ENCODE measurements around the gene DDX51.

DDX51 gene

DNA sequence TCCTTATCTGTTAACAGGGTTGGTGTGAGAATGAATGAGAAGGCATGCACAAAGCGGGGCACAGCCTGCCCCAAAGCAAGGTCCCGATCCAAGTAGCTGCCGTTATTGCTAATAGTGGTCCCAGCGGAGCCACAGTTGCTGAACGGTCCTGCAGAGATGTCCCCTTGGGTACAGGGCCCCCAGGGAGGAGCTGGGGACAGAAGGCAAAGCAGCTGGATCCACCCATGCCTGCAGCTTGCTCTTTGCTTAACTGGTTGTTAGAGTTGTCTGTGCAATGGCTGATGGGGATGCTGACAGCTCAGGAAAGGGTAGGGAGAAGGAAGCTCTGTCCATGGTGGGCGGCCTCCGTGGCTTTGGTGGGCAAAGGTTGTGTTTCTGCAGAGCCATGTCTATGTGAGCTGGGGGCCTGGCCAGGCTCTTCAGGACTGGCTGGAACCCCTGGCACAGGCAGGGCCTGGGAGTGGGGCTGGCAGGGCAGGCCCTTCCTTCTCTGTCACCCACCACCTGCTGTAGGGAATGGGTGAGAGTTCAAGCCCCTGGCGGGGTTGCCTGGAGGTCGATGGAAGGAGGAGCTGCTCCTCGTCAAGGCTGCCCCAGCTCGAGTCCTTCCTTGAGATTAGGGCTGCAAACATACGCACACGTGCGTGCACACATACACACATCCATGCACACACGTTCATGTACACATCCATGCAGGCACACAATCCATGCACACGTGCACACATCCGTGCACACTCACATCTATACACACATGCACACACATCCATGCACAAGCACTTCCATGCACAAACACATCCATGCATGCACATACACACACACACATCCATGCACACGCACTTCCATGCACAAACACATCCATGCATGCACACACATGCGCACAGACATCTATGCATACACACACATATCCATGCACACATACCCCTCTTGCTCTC lies 35.6 kb upstream of the DDX51 start:
- DNase-seq: no peak

DNA sequence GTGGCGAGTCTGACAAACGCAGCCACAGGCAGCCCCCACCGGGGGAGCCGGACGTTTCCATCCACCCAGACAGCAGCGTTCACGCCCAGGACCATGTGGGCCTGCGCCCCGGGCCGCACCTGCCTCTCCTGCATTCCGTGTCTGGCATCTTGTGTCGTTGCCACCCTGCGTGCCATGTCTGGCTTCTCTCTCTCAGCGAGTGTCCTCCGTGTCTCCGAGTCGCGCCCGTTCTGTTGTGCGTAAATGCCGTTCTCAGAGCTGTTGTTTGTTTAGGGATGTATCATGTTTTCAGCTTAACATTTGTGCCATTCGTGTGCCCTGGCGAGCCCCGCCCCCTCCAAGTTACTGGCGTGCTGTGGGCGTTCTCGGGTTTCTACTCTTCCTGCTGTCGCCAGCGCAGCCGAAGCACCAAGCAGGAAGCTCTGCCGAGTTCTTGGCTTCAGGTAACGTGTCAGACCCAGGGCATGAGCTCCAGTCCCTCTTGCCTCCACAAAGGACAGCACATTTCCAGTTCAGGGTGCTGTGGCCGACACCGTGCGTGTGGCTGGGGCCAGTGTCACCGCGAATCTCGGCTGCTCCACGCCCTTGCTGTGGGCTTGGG lies 34.8 kb upstream of the DDX51 start:
- DNase-seq: no peak

- no peak for DNase-seq
Observed at GRCh38 chr12:132178316-132178715, 34.2 kb upstream of the DDX51 start.

DNA sequence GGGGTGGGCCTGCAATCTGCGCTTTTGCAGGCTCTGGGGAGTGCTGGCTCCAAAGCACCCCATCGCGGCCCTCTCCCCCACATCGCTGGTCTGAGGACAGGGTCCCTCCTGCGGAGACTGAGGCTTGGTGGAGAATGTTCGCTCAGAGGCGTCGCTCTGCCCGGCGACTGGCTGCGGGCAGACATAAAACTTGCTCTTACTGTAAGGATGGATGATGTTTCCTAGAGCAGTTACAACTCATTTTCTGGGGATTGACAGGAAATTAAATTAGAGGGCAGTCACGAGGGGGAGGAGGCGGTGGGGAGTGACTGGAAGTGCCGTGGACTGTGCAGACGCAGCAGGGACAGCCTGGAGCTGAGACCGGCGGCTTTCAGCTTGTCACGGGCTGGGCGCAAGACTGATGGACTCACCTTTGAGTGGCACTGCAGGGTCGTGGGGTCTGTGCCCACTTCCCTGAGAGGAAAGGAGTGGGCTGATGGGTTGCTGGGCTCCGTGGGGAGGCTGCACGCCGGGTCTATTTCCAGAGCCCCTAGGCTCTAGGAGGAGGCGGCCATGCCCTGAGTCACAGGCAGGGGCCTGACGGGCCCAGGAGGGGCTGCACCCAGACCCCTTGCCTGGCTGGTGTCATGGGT lies 32.9 kb upstream of the DDX51 start:
- no peak for DNase-seq

GRCh38 chr12:132176385-132176919 lies 32.3 kb upstream of the DDX51 start:
- DNase-seq: no peak

DNA sequence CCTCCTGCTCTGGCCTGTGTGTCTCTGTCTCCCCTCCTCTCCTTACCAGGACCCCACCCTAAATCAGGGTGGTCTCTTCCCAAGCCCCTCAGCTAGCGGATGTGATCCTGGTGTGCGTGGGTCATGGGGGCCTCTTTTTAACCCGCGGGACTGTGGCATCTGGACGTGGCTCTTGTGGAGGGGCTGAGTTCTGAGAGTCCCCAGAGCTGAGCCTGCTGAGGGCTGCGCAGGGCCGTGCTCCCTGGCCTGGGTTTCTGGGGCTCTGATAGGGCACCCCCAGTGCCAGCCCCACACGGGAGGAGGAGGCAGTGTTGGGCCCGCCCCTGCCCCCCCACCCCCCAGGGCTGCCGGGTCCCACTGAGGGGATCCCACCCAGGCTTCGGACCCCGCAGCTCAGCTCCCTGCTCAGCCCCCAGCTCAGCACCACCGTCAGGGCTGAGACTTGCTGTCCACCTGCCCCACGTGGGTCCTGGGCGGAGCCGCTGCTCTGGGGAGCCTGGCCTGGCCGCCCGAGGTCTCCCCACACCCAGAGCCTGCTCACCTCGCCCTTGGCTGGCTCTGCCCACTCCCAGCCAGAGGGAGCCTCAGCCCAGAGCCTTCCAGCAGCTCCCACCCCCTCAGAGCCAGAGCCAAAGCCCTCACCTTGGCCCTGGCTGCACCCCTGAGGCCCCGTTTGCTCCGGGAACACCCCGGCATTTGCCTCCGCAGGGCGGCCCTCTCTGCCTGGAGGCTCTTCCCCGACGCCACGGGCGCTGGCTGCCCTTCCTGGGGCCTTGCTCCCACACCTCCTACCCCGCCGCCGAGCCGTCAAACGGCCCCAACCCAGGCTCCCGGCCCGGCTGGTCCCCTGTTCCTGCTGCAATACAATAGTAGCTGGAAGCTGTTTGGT lies 31.6 kb upstream of the DDX51 start:
- no peak for DNase-seq

DNA sequence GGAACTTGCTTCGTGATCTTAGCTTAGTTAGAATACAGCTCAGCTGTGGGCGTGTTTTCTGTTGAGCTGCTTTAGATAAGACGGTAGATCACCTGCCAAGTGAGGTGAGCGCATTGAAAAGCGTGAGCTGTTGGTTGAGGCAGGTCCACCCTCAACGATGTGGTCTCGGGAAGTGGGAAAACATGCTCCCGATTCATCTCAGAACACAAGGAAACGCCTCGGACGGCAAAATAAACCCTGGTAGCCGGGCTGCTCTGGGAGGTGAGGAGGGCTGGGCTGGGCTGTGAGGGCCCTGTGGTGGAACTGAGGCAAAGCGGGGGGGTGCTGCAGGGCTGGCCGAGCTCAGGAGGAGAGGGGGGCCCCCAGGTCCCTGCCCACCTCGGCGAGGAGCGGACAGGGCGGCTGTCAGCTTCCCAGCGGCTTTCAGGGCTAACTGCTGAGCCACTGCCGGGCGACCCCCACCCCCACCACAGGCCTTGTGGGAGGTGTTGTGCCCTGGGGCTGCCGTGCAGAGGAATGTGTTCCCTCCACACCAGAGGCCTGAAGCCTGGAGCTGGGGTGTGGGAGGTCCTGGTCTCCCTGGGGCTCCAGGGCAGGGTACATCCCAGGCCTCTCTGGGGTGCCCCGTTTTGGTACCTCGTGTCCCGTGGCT lies 30.8 kb upstream of the DDX51 start:
- no peak for DNase-seq

DNA sequence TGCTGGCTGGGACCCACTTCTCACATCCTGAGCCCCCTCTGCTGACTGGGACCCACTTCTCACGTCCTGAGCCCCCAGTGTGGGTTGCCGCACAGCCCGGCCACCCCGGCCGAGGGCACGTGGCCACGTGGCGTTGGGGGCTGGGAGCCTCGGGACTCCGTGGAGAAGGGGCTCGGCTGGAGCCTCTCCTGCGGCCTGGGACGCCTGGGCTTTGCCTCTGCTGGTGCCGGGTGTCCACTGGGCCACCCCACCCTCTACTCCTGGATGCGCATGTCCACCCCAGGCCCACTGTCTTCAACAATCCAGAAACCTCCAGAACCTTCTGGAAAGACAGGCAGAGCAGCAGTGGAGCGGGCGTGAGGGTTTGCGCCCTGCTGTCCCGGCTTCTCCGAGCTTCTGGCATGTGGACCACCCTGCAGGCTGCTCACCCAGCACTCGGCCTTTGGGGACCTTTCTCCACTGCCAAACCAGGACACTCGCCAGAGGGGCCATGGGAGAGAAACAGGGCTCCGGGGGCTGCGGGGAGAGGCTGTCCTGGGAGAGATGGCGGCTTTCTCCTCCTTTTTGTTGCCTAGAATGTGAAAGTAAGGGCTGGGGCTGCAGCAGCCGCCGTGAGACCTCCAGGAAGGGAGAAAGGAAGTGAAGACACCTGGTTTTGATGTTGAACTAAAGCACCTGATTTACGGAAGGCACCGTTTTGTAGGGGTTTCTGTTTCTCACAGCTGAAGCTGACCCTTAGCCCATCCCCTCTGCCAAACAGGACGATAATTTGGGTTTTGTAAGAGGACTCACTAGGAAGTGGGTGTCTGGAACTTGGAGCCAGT lies 30.1 kb upstream of the DDX51 start:
- no peak for DNase-seq

DNA sequence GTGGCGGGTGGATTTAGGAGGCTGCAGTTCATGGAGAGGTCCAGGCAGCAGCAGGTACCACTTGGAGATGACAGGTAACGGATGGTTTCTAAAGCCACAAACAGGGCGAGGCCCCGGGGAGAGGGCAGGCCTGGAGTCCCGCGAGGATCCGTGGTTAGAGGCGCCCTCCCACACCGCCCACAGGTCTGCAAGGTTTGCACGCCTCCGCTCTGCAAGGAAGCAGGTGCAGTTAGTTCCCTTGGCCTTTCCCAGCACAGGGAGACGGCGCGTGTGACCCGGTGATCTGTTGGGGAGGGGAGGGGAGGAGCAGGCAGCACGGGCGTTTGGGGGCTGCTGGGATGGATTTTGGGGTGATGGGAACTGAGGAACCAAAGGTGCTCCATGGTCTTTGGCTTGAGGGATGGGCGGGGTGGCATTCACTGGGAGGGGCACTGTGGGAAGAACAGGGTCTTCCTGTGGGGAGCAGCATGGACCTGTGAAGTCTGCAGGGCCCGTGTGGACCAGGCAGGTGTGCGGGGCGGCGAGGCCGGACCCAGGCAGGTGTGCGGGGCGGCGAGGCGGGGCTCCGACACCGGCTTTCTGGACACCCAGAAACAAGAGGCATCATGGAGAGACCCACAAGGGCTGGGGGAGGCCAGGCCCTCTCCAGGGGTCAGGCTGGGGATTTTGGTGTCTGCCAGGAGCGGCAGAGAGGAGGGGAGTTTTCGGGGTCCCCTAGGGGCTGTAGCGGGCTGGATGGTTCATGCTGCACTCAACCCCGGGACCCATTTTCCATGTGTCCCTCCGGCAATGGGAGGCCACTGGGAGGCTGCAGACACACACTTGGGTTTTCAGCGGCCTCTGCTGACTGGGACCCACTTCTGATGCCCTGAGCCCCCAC lies 29.3 kb upstream of the DDX51 start:
- DNase-seq: no peak

GRCh38 chr12:132172619-132173018 lies 28.5 kb upstream of the DDX51 start:
- DNase-seq: no peak

DNA sequence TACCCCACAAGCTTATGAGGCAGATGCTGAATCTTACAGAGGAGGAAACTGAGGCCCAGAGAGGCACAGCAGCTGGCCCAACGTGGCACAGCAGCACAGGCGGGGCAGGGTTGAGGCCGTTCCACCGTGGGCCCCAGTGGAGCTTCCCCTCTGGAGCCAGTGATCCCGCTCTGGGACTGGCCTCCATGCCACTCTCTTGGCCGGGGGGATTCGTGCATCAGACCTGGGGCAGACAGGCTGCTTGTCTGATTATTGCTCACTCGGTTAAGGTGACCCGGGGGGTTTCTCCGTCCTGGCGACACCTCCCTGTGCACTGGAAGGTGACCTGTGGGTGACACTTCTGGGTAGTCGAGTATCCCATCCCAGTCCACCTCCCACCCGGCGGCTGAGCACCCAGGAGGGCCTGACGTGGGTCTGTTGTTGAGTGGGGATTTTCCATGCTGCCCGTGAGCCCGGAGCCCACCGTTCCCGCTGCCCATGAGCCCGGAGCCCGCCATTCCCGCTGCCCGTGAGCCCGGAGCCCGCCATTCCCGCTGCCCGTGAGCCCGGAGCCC lies 27.9 kb upstream of the DDX51 start:
- DNase-seq: no peak

- DNase-seq: no peak
Observed at GRCh38 chr12:132171293-132171967, 27.3 kb upstream of the DDX51 start.

GRCh38 chr12:132170637-132171292 lies 26.6 kb upstream of the DDX51 start:
- no peak for DNase-seq

DNA sequence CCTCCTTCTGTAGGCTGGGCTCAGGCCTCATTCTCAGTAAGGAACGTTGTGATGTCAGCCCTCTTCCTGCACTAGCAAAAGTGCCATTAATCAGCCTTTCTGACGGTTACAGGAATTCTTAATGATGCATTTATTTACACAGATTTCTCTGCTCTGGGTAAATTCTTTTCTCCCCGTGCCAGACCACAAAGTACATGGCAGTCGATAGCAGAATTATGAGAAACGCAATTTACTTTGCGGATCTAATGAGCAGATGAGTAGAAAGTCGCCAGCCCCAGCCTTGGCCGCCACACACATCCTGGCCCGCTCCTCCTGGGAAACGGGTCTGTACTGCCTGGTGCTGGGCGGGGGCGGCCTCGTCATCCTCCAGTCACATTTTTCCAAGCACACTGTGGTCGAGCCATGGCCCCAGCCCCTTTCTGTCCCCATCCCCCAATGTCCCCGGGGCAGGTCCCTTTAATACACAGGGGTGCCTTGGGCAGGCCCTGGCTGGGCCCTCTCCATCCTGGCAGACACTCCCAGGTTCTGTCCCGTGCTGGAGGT lies 26.0 kb upstream of the DDX51 start:
- DNase-seq: no peak

DNA sequence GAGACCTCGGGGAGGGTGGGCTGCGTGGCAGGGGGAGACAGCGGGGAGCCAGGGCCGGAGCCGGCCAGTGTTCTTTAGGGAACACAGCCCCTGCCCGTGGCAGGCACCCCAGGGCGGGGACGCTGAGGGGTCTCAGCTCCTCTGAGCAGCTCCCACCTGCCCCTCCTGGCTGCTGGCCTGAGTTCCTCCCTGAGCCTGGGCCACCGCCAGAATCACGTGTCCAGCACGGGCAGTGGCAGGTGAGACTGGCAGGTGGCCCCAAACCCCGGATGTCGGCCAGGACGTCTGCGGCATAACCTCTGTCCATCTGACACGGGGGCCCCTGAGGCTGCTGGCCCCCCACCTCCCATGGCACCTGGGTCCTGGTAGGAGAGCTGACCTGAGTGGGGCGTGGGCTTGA lies 25.3 kb upstream of the DDX51 start:
- no peak for DNase-seq

GRCh38 chr12:132168311-132169031 lies 24.4 kb upstream of the DDX51 start:
- no peak for DNase-seq

DNA sequence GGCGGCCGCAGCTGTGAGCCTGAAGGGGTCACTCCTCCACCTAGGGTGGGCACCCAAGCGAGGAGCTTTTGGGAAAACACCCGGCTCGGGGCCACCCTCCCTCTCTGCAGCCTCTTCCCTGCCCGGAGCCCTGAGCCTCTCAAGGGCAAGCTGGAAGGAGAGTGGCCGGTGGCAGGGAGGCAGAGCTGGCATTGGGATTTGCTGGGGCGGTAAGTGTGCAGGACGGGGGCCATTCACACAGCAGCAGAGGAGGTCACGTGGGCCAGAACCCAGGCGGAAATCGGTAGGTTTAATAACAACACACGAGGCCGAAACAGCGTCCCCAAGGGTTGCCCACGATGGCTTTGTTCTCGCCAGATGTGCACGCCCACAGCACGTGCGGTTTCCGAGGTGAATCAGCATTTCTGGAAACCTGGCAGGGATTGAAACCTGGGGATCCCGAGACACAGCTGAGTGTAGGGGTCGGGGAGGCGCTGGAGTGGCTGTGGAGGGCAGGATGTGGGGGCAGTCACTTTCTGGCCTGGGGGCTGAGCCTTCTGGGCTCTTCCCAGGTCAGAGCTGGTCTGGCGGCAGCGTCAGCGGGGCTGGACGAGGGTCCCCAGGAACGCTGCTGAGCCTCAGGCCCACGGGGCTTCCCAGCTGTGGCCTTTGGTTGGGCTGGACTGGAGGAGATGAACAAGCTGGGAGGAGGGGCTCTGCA lies 23.6 kb upstream of the DDX51 start:
- DNase-seq: no peak

Data from NCI-H526 treated with DMSO at 0.1 percent for 48 hours (cell line).